Measurements from ENCODE around the gene ATG5.
"Not testable (repeated sequence)": the region's sequence is repeated elsewhere in the genome, so short reads cannot be mapped to it uniquely, and the experiment has no call there.

Gene ATG5

GRCh38 chr6:106309766-106310373, 15.7 kb downstream of the ATG5 start:
- DNase-seq = no peak

- DNase-seq = no peak
Measured at GRCh38 chr6:106308985-106309384, 16.6 kb downstream of the ATG5 start.

- no peak for DNase-seq
Measured at GRCh38 chr6:106305740-106306139, 19.8 kb downstream of the ATG5 start.

GRCh38 chr6:106300944-106301343, 24.6 kb downstream of the ATG5 start:
- no peak for DNase-seq

GRCh38 chr6:106300020-106300780, 25.4 kb downstream of the ATG5 start:
- no peak for DNase-seq

- no peak for DNase-seq
Measured at GRCh38 chr6:106293116-106293515, 32.4 kb downstream of the ATG5 start.

GRCh38 chr6:106290954-106291353, 34.6 kb downstream of the ATG5 start:
- no peak for DNase-seq

GRCh38 chr6:106290032-106290431, 35.5 kb downstream of the ATG5 start:
- no peak for DNase-seq

GRCh38 chr6:106287215-106287614, 38.3 kb downstream of the ATG5 start:
- DNase-seq = no peak

- DNase-seq = no peak
Measured at GRCh38 chr6:106286746-106287145, 38.8 kb downstream of the ATG5 start.

- no peak for DNase-seq
Measured at GRCh38 chr6:106283481-106283880, 42.1 kb downstream of the ATG5 start.

- no peak for DNase-seq
Measured at GRCh38 chr6:106281661-106282060, 43.9 kb downstream of the ATG5 start.

- DNase-seq = no peak
Measured at GRCh38 chr6:106281088-106281487, 44.5 kb downstream of the ATG5 start.

GRCh38 chr6:106279179-106279578, 46.4 kb downstream of the ATG5 start:
- DNase-seq = no peak

GRCh38 chr6:106275692-106276091, 49.9 kb downstream of the ATG5 start:
- no peak for DNase-seq

- DNase-seq = no peak
Measured at GRCh38 chr6:106273087-106273486, 52.5 kb downstream of the ATG5 start.

- DNase-seq = no peak
Measured at GRCh38 chr6:106272287-106272686, 53.3 kb downstream of the ATG5 start.

- DNase-seq = no peak
Measured at GRCh38 chr6:106270414-106270813, 55.1 kb downstream of the ATG5 start.

- not testable (repeated sequence) for DNase-seq
Measured at GRCh38 chr6:106269268-106269919, 56.2 kb downstream of the ATG5 start.

GRCh38 chr6:106268500-106268899, 57.1 kb downstream of the ATG5 start:
- DNase-seq = not testable (repeated sequence)

- not testable (repeated sequence) for DNase-seq
Measured at GRCh38 chr6:106264433-106264832, 61.1 kb downstream of the ATG5 start.

GRCh38 chr6:106259748-106260147, 65.8 kb downstream of the ATG5 start:
- DNase-seq = not testable (repeated sequence)

- DNase-seq = no peak
Measured at GRCh38 chr6:106258726-106259125, 66.8 kb downstream of the ATG5 start.

- DNase-seq = no peak
Measured at GRCh38 chr6:106257195-106257594, 68.4 kb downstream of the ATG5 start.

Measured in activated naive CD4-positive, alpha-beta T cell treated with anti-CD3 and anti-CD28 coated beads, Interleukin-2, amount 50 U/mL, for 16 hours (primary cell).